Activated CD8-positive, alpha-beta memory T cell treated with anti-CD3 and anti-CD28 coated beads for 24 hours (primary cell): ENCODE data around the gene C1orf141.
"Not testable (repeated sequence)": the region's sequence is repeated elsewhere in the genome, so short reads cannot be mapped to it uniquely, and the experiment has no call there.

ENCODE experiments used
- DNase-seq: peaks from one replicate; pipeline ENCODE4 v3.0.0-alpha.2; 2020

Gene C1orf141

DNA sequence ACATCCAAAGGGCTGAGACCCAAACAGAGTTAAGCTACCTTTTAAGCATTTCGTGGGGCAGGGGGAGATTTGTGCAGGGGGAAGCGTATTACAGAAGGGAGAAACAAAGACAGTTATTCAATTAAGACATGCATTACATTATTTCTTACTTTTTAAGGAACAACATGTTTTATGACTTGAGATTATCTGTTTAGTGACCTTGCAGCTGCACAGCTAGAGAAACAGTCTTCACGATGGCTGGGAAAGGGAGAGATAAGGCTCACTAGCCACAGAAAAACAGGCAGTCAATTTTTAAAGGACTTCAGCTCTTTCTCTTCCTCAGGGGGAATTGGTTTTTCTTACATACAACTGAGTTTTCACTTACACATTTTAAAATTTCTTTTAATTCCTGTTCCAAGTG, 7.1 kb upstream of the C1orf141 start:
- not testable (repeated sequence) for DNase-seq

DNA sequence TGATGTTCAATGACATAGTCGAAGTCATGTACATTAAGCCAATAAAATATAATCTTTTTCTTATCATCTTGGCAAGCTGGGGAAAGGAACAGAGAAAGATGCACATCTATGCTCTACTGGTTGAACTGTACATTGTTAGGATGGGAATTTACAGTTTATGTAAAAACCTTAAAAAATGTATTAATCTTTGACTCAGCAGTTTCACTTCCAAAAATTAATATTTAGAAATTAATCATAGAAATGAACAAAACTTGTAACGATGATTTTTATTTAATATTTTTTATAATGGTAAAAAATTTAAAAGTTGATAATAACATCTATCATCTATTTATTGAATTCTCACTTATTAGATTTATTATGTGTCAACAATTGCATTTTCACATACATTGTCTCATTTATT, 5.7 kb upstream of the C1orf141 start:
- DNase-seq, result no peak

DNA sequence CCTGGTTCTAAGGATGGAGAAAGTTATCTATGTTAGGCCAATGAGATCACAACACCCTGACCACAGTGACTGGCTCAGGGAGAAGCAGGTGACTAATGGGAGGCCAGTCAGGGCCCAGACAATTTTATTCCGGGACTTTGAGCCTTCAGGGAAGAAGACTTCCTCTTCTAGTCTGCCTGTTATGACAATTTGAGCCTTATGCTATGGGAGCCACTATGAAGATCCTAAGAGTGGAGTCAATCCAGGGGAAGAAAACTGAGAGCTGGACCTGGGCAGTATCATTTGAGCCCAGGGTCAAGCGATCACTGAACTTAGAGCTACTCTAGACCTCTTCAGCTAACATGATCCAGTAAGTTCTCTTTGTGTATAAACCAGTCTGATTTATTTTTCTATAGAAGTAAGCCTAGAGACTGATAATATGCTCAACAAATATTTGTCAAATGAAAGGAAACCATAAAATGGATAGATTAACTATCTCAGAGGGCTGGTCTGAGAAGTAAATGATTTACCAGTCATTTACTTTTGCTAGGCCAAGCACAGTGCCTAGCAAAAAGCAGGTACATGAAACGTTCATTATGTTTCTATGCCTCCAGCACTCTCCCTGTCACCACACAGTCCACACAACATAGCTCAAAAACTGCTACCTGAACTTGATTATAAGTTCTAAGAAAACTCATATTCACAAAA, 4.2 kb upstream of the C1orf141 start:
- no peak for DNase-seq

DNA sequence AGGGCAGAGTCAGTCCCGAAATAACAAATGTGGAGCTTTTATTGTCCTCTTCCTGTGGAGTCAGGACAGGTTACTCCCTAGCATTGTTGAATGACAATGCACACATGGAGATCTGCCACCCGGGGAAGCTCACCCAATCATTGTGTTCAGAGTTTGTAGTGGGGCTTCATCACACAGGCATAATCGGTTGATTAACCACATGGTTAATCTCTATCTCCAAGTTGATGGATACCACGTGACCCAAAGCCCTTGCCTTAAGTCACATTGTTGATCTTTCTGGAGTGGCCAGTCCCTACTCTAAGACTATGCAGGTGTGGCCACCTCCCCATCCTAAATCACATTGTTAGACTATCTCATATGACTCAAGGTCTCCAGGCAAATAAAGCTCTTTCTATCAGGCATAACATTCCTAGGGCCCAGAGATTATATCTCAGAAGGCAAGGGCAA, 2.6 kb upstream of the C1orf141 start:
- no peak for DNase-seq

DNA sequence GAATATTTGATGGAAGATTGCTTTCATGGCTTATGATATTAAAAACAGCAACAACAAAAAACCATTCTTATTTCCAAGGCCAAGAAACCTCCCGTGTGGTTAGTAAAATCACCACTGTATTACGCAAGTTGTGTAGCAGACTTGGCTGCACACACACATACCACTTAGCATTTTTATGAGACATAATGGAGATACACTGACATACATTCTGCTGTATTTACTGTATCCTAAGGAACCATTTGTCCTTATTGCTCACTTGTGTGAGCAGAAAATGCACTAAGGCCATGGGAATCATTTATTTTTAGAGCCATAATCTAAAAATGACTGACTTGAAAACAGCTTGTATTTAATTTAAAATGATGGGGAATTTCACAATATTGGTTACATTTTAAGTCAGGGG, 584 bp upstream of the C1orf141 start:
- DNase-seq, result no peak

DNA sequence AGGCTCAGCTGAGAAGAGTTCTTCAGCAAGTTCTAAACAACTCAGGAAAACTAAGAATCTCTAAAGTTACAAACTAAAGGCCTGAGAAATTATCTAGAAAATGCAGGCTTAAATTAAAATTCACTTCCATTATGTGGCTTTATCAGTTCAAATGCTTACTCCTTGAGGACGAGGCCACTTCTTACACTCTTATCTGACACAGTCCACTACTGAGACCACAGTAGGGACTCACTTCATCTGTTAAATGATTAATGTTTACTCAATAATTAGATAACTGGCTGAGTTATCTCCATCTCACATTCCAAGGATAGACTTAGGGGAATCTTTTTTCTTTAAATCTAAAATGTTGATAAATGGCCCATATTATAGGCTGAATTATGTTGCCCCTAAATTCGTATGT, 1.6 kb downstream of the C1orf141 start:
- DNase-seq, result no peak

DNA sequence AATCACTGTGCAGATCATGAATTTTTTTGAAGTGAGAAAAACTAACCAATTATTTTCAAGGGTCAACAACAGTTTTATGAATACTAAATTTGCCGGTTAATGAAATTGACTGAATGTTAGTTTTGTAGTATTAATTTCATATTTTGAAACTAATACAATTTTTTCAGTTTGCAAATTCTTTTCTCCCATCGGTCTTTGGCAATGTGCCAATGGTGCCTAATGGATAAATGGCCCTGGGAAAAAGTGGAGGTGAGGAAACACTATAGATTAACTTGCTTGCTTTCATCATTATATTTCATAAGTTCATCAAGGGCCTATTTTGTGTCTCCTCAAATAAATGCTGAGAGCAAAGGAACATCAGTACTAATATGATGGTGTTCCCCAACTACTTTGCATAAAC, 4.1 kb downstream of the C1orf141 start:
- no peak for DNase-seq

DNA sequence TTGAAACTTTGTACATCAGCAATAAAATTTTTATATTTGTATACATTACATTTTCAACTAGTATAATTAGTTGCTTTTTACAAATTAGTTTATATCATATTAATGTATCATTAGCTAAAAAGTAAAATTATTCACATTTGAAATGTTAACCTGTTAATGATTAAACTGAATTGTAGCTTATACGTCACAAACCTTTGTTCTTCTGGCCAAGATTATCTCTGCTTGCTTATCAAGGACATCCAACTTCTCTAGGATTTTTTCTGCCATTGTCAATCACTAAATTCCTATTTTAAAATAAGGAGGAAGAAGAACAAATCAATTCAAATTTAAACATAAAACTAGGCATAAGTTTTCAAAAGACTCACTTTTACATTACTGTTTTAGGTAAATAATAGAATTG, 7.8 kb downstream of the C1orf141 start:
- DNase-seq, result no peak

DNA sequence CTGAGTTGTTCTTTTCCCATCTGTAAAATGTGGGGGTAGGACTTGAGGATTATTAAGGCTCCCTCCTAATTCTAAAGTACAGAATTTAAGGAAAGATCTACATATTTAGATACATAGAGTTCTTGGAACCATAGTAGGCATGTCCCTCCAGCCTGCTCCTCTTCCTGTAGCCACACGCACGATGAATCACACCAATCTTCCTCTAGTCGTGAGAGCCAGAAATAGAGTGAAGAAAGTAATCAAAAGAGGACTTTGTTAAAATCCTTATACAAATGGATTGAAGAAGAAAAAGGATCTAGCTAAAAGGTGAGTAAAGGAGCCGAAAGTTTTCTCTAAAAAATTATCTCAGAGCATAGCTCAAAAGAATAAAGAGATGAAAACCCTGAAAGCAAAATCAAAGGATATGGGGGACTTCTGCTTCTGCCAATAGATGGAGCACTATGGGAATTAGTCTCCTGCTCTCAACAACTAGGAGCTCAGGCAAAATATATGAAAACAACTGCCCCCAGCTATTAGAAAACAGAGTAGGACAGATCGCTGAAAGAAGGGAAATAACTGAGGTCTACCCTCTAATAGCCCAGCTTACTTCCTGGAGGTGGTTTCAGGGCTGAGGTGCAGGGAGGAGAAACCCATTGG, 8.5 kb downstream of the C1orf141 start:
- no peak for DNase-seq

DNA sequence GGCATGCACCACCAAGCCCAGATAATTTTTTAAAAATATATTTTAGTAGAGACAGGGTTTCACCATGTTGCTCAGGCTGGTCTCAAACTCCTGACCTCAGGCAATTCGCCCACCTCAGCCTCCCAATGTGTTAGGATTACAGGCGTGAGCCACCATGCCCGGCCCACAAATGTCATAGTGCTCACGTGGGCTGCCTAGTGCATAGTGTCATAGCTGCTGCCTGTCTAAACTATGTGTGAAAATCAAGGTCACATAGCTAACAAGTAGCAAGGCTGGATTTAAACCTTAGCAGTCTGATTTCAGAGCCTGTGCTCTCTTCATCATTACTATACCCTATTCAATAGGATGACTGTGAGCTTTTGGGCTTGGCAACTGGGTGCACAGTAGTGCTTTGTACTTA, 10.3 kb downstream of the C1orf141 start:
- DNase-seq, result no peak

DNA sequence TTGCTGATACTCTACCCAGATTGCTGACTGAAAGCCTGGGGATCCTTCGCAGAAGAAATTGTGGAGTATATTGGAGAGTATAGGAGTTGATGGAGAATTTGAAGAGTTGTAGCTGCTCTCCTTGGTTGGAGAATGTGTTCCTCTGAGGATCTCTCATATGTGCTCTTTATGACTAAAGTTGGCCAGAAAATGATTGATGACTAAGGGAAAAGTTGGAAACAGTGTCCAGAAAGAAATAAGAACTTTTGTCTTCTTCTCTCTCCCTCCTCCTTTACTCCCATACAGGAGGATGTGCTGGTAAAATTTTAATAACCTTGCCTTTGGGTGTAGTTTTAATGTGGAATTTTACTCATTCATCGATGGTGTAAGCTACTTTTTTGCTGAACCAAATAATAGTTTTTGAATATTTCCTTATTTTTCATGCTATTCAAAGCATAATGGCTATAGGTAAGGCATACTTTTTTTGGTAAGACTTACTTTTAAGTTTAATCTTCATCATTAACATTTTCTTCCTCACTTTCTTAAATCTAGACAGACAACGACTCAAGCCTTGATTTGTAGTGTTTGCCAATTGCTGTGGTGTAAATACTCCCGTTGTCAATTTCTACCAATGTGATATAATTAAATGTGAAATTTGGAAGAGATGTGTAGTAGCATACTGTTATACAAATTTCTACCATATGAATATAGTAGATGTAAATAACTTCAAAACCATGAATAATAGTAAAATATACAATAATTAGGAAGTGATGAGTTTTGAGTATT, 13.7 kb downstream of the C1orf141 start:
- DNase-seq, result no peak

DNA sequence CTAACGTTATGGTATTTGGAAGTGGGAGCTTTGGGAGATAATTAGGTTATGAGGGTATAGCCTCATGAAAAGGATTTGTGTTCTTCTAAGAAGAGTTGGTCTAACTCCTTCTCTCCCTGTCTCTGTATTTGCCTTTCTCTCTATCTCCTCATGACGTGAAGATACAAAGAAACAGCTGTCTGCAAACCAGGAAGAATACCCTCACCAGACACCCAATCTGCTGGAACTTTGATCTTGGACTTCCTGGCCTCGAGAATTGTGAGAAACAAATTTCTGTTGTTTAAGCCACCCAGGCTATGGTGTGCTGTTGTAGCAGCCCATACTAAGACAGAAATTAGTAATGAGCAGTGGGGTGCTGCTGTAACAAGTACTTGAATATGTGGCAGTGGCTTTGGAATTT, 16.1 kb downstream of the C1orf141 start:
- no peak for DNase-seq

DNA sequence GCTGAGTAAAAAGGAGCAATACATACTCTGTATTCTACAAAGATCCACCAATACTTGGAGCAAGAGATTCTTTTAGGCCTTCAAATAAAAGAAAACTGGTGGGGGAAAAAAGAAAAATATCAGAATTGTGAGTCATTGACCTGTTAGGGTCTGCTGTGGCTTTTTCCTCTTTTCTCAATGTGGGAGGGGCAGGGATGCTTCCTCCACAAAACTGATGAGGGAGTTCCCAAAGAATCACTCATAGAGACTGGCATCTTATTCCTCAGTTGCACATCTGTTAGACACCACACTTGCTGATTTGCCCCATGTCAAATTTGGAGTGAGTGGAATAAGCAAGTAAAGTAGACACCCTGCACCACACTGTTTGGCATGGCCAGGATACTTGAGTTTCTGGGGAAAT, 16.6 kb downstream of the C1orf141 start:
- no peak for DNase-seq

DNA sequence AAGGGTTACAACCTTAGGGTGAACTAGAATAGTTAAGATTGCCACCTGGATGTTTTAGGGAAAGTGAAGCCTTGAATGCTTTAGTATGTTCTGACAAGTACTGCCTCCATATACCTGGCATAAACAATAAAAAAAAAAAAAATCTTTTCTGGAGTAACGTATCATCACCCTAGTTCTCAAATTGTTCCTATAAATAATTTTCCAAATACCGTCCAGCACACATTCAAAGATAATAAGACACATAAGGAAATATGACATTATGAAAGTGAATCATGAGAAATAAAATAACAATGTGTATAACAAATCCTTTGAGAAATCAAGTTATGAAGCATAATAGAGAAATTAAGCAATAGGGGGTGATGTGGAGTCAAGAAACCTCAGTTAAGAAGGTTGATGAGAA, 20.6 kb downstream of the C1orf141 start:
- DNase-seq, result no peak

DNA sequence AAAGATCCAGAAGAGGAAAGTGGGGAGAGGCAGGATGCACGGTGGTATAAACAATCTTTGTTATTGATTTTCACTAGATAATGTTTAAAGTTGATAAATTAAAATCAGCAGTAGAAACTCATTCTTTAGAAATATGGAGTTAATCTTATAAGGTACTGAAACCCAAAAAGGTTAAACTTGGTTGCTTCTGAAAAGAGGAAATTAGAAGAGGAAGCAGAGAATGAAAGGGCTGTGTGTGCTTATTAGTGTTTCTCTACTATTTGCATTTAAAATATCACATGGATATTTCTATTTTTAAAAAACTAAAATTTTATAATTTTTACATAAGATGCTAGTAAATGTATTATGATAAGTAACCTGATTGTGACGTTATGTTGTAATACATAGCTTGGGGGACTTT, 24.4 kb downstream of the C1orf141 start:
- no peak for DNase-seq

DNA sequence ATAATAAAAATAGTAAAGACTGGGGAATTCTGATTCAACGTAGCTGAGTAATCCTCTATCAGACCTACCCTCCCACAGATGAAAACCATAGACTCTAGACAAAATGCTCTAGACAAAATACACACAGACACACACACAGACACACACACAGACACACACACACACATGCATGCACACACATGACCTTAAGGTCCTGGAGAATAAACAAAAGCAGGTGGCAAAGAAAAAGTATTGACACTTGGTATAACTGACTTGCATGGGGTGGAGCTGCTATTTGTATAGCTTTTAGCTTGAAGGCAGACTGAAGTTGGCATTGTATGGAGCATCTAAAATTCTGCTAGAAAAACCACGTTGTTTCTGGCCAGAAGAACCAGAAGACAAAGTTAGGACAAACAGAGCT, 29.3 kb downstream of the C1orf141 start:
- DNase-seq, result no peak

DNA sequence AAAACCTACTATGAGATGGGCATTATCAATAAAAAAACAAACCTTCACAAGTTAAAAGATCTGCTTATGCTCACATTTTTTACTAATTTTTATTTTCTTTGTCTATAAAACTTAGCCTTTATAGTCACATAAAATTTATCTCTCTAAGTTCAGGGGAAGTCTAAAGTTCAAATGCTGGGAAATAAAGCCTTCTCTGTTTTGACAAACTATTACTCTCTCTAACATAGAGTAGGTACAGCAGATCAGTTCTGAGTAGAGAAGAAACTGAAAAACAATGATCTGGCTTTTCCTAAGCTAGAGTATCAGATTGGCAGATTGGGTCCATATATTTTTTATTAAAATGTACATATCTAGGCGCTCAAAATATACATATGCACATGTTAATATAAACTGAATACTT, 31.2 kb downstream of the C1orf141 start:
- DNase-seq, result no peak

DNA sequence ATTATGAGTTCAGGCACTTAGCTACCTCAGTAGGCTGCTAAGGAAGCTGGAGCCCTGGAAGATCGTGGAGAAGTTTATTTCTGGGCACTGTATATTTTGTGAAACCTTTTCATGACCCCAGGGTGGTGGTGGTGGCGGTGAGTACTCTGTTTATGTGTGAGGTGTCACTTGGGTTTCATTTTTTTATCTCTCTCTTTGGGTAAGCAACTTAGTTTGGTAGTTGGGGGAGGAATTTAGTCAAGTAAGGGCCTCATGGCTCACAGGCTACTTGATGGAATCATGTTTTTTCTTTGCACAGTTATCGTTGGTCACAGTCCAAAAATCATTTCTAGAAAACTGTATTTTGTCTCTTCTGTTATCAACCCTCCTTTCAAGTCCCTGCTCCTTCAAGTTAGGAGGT, 33.9 kb downstream of the C1orf141 start:
- DNase-seq, result no peak

DNA sequence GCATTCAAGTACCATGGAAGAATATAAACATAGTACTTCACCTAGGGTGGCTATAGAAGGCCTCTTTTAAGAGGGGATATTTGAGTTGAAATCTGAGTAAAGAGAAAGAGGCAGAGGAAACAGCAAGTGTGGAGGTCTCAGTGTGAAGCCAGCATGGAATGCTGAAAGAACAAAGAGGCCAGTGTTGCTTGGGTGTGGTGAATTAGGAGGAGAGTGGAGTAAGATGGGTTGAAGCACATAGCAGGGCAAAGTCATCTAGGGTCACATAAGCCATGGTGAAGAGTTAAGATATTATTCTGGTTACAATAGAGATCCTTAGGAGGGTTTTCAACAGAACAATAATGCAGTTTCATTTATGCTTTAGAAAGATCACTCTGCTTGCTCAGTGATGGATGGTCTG, 37.5 kb downstream of the C1orf141 start:
- DNase-seq, result no peak

DNA sequence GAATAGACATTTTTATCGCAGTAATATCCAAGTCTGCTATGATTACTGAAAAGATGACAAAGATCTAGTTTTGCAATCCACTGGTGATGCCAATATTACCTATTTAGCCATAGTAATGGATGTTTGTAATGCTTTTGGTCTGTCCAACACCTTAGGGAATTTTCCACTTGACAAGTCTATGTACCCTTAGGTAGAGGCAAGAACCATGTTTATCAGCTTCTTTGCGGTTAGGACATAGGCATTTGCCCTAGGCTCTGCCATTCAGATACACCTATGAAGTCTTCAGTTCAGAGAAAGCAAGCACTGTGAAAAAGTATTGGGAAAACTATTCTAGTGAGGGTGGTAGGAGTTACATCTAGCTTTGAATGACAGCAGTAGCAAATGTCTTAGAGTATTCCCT, 40.6 kb downstream of the C1orf141 start:
- DNase-seq, result no peak

DNA sequence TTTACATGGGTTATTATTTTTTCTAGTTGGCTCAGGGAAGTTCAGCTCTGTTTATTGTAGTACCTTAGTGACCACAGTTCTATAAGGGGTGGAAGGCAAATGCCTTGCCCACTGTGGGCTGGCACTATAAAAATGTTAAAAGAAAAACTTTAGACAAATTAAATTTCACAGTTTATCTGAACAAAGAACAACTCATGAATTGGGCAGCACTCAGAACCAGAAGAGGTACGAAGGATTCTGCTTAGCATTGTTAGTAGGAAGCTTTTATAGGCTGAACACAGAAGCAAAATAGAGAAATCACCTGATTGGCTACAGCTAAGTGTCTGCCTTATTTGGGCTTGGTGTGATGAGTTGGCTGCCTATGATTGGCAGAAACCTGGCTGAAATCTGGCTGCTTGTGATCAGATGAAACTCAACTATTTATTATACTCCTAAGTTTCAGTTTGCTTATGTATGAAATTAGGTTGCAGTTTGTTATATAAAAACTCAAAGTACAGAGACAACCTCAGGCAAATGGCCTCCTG, 45.0 kb downstream of the C1orf141 start:
- no peak for DNase-seq

DNA sequence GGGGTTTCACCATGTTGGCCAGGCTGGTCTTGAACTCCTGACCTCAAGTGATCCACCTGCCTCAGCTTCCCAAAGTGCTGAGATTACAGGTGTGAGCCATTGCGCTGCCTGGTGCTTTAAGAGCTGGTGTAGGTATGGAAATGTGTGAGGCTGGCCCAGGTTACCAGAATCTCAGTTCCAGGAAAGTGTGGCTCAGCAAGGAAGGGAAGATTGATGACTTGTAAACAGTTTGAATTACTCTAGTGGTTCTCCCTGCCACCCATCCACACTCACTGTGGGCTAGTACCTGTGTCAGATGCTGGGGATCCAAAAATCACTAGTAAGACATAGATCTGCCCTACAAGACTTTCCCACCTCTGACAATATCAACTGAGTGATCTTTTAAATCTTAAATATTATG, 46.3 kb downstream of the C1orf141 start:
- no peak for DNase-seq

DNA sequence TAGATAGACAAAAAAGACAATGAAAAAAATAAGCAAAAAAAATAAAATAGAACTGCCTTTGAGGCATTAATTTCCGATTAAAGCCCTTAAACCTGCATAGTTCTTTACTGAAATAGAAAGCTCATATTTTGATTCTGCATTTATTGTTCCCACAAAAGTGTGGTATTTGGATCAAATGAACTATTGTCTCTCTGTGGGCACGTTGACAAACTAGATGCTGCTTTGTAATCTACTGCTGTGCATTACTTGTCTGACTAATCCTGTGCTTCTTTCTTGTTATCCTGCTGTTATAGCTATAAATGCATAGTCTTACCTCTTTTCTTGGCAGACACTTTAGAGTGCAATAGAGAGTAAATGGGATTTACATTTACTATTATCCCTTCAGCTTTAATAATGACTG, 49.4 kb downstream of the C1orf141 start:
- no peak for DNase-seq

DNA sequence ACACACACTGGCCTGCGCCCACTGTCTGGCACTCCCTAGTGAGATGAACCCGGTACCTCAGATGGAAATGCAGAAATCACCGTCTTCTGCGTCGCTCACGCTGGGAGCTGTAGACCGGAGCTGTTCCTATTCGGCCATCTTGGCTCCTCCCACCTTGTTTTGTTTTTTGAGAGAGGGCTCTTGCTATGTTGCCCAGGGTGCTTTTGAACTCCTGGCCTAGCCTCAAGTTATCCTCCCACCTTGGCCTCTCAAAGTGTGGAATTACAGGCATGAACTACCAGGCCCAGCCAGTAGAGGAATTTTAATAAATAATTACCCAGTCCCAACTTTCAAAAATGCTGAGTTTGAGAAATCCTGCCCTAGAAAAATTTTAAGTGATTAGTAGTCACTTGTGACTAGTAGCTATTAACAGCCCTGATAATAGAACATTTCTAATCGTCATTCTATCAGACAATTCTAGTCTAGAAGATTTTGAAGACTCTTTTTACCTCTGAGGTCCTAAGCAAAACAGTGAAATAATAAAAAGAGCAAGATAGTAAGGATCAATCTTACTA, 49.9 kb downstream of the C1orf141 start:
- no peak for DNase-seq
